GM23248 (cell line): Measurements from ENCODE around the gene ZNF483. TPM values are rescaled to one million over a fixed set of nuclear protein-coding genes. Genes with fewer than 3 reads are reported as not detected.

ENCODE experiments used
- DNase-seq: peaks from one replicate; pipeline ENCODE4 v3.0.0-alpha.2; 2015
- H2AFZ ChIP-seq: fragments of 200-600 bp; sonication (generic); 2 replicates; pipeline ENCODE4 v1.6.1; 2016; ENCODE audit warnings: antibody characterized with exemption
- H3F3A ChIP-seq: fragments of 200-600 bp; sonication (generic); 2 replicates; pipeline ENCODE4 v1.6.1; 2016; ENCODE audit warnings: mild to moderate bottlenecking, antibody characterized with exemption, mixed run types; ENCODE audit not compliant: insufficient read depth
- H3K27ac ChIP-seq: fragments of 200-600 bp; sonication (generic); 2 replicates; pipeline ENCODE4 v1.5.1; 2016; ENCODE audit warnings: mild to moderate bottlenecking
- H3K27me3 ChIP-seq: fragments of 200-600 bp; sonication (generic); replicated peaks from 2 replicates; pipeline ENCODE4 v1.6.1; 2016; ENCODE audit warnings: mild to moderate bottlenecking; ENCODE audit not compliant: insufficient read depth
- H3K36me3 ChIP-seq: fragments of 200-600 bp; sonication (generic); 2 replicates; pipeline ENCODE4 v1.6.1; 2016; ENCODE audit warnings: low read depth, mild to moderate bottlenecking
- H3K4me1 ChIP-seq: fragments of 200-600 bp; sonication (generic); 2 replicates; pipeline ENCODE4 v1.6.1; 2016; ENCODE audit warnings: mild to moderate bottlenecking; ENCODE audit not compliant: insufficient read depth
- H3K4me2 ChIP-seq: fragments of 200-600 bp; sonication (generic); one replicate; pipeline ENCODE4 v1.6.1; 2016; ENCODE audit warnings: mild to moderate bottlenecking; ENCODE audit not compliant: unreplicated experiment
- H3K4me3 ChIP-seq: fragments of 200-600 bp; sonication (generic); 2 replicates; pipeline ENCODE4 v1.5.1; 2016; ENCODE audit warnings: mild to moderate bottlenecking
- H3K79me2 ChIP-seq: fragments of 200-600 bp; sonication (generic); 2 replicates; pipeline ENCODE4 v1.6.1; 2016; ENCODE audit warnings: mild to moderate bottlenecking; ENCODE audit not compliant: insufficient read depth
- H3K9ac ChIP-seq: fragments of 200-600 bp; sonication (generic); 2 replicates; pipeline ENCODE4 v1.6.1; 2016; ENCODE audit warnings: mild to moderate bottlenecking
- H3K9me2 ChIP-seq: fragments of 200-600 bp; sonication (generic); 2 replicates; pipeline ENCODE4 v1.6.1; 2016; ENCODE audit warnings: mixed run types, mild to moderate bottlenecking, moderate library complexity; ENCODE audit not compliant: insufficient read depth
- H3K9me3 ChIP-seq: fragments of 200-600 bp; sonication (generic); one replicate; pipeline ENCODE4 v1.6.1; 2017; ENCODE audit warnings: low read depth
- H4K20me1 ChIP-seq: fragments of 200-600 bp; sonication (generic); 2 replicates; pipeline ENCODE4 v1.6.0; 2016; ENCODE audit not compliant: insufficient read depth
- EZH2 ChIP-seq: fragments of 200-600 bp; sonication (generic); IDR thresholded peaks from 2 replicates; pipeline ENCODE4 v1.6.1; 2018; ENCODE audit warnings: antibody characterized with exemption, mild to moderate bottlenecking; ENCODE audit not compliant: insufficient read depth, poor library complexity, severe bottlenecking
- EZH2phosphoT487 ChIP-seq: fragments of 200-600 bp; sonication (generic); IDR thresholded peaks from 2 replicates; pipeline ENCODE4 v1.6.1; 2018; ENCODE audit warnings: antibody characterized with exemption, moderate library complexity, mild to moderate bottlenecking, low read depth; ENCODE audit not compliant: insufficient read depth
- WGBS, 2 experiments: methylation state at CpG; one replicate each; pipeline ENCODE4 v1.1.6; 2015 to 2017; ENCODE audit warnings: low lambda C conversion rate in 2 of 2, low coverage in 1 of 2; ENCODE audit errors: missing lambda C conversion rate in 2 of 2; 5-methylcytosine and 5-hydroxymethylcytosine counted together
- in situ Hi-C: fragments of 300-500 bp; cut with MboI; formaldehyde crosslinking; loops from 2 replicates; pipeline ENCODE4 v1.15.0; 2020
- polyA plus RNA-seq: library from polyadenylated mRNA; unstranded; fragments of >200 nt; fragmentation: Nextera tagmentation; extraction: Ambion mirVana; gene quantifications from 2 replicates; pipeline ENCODE4 v1.2.1, GENCODE V29; 2016
- total RNA-seq: library from RNA; depleted of rRNA; stranded (reverse); fragments of >200 nt; shearing (Covaris generic); gene quantifications from 2 replicates; pipeline ENCODE4 v1.2.3, GENCODE V29; 2014

The ZNF483 gene
- total and polyA plus RNA-seq, 2 experiments from 2014 or later, result 0.32 to 0.49 TPM

- Histone ChIP-seq H3F3A (peaks cover 16% of the 10 kb centered on the region), H3K79me2 (peaks cover 18% of the 10 kb centered on the region), H3K9me2 (no peaks in the 10 kb centered on the region), H3K36me3 (peaks cover 19% of the 10 kb centered on the region), H2AFZ (peak overlapping the region; percentile 98), H4K20me1 (no peaks in the 10 kb centered on the region), H3K4me1 (peaks cover 14% of the 10 kb centered on the region; the same call in 1 of the 2 replicates), H3K27ac (peak overlapping the region; percentile 90), H3K27me3 (no peaks in the 10 kb centered on the region), H3K4me3 (peak overlapping the region; percentile 85), H3K4me2 (peak overlapping the region; percentile 91), H3K9me3 (no peaks in the 10 kb centered on the region), H3K9ac (peak overlapping the region; percentile 94)
- 2 to 5% methylated on average over 35 to 41 of the region's 41 CpGs for WGBS, 2 experiments
- TF ChIP-seq EZH2 (no peak), EZH2phosphoT487 (no peak)
- DNase-seq, result peak; percentile 75
- in situ Hi-C loops, result no loop called here
These were observed 73.1 kb downstream of the ZNF483 start for GRCh38 chr9:111597852-111598732.

GRCh38 chr9:111598733-111599091 is 73.7 kb downstream of the ZNF483 start:
- TF ChIP-seq EZH2, result no peak
- Histone ChIP-seq H3K9ac (peak overlapping the region; percentile 94), H3K27me3 (no peaks in the 10 kb centered on the region), H3K9me2 (no peaks in the 10 kb centered on the region), H3K4me3 (peak overlapping the region; percentile 85), H3K36me3 (peaks cover 13% of the 10 kb centered on the region), H3K27ac (peak overlapping the region; percentile 90), H3K79me2 (peaks cover 18% of the 10 kb centered on the region), H3K4me1 (peaks cover 14% of the 10 kb centered on the region; the same call in 1 of the 2 replicates), H3K9me3 (no peaks in the 10 kb centered on the region), H3F3A (peaks cover 16% of the 10 kb centered on the region), H2AFZ (peak overlapping the region; percentile 98), H3K4me2 (peak overlapping the region; percentile 91), H4K20me1 (no peaks in the 10 kb centered on the region)
- peak; percentile 84 for DNase-seq
- WGBS, 2 experiments, result 1% methylated on average over 16 of the region's 16 CpGs
- in situ Hi-C loops, result no loop called here

GRCh38 chr9:111599092-111599954 is 74.3 kb downstream of the ZNF483 start, which contains the start of gene PTGR1:
PTGR1 (minus strand) TSS chr9:111599647; CDS start chr9:111597422, 2,225 bp downstream.
- DNase-seq, result peak; percentile 99
- H3K79me2 ChIP-seq, result peaks cover 18% of the 10 kb centered on the region
- 1 to 2% methylated on average over 44 to 64 of the region's 64 CpGs for WGBS, 2 experiments
- H3K9me3 ChIP-seq, result no peaks in the 10 kb centered on the region
- H3K36me3 ChIP-seq, result peaks cover 12% of the 10 kb centered on the region; the same call in 1 of the 2 replicates
- peak within 1 kb of the TSS; percentile 85 for H3K4me3 ChIP-seq
- H3K4me1 ChIP-seq, result peaks cover 14% of the 10 kb centered on the region; the same call in 1 of the 2 replicates
- no peaks in the 10 kb centered on the region for H4K20me1 ChIP-seq
- in situ Hi-C loops, result no loop called here
- H3K27me3 ChIP-seq, result no peaks in the 10 kb centered on the region
- TF ChIP-seq EZH2phosphoT487 (no peak), EZH2 (no peak)
- peak within 1 kb of the TSS; percentile 90 for H3K27ac ChIP-seq
- H3K4me2 ChIP-seq, result peak within 1 kb of the TSS; percentile 91
- H2AFZ ChIP-seq, result peak within 1 kb of the TSS; percentile 98
- no peaks in the 10 kb centered on the region for H3K9me2 ChIP-seq
- peaks cover 16% of the 10 kb centered on the region for H3F3A ChIP-seq
- H3K9ac ChIP-seq, result peak within 1 kb of the TSS; percentile 94

- Histone ChIP-seq H2AFZ (peak overlapping the region; percentile 98), H3K27ac (peak overlapping the region; percentile 90), H3K4me2 (peak overlapping the region; percentile 91), H3K36me3 (peaks cover 12% of the 10 kb centered on the region; the same call in 1 of the 2 replicates), H4K20me1 (no peaks in the 10 kb centered on the region), H3K9me3 (no peaks in the 10 kb centered on the region), H3K9ac (peak overlapping the region; percentile 94), H3K4me3 (peak overlapping the region; percentile 85), H3K27me3 (no peaks in the 10 kb centered on the region), H3K79me2 (peaks cover 18% of the 10 kb centered on the region), H3F3A (peaks cover 16% of the 10 kb centered on the region), H3K9me2 (no peaks in the 10 kb centered on the region), H3K4me1 (peaks cover 14% of the 10 kb centered on the region; the same call in 1 of the 2 replicates)
- in situ Hi-C loops, result no loop called here
- no peak for DNase-seq
- 25 to 29% methylated on average over 15 to 17 of the region's 17 CpGs for WGBS, 2 experiments
- no peak for TF ChIP-seq EZH2
- TF ChIP-seq EZH2phosphoT487, result no peak
These were observed 75.0 kb downstream of the ZNF483 start for GRCh38 chr9:111599955-111600343.
